HG02852 (cell line): ENCODE data around the gene PLEKHA4.
"Not testable (repeated sequence)": the region's sequence is repeated elsewhere in the genome, so short reads cannot be mapped to it uniquely, and the experiment has no call there.

ENCODE experiments used
- ATAC-seq: cut with Tn5 transposase; IDR thresholded peaks from one replicate; pipeline ENCODE4 v1.9.1; 2021; ENCODE audit warnings: mild to moderate bottlenecking, moderate library complexity; ENCODE audit not compliant: unreplicated experiment

The PLEKHA4 gene

GRCh38 chr19:48799358-48800300, 68.8 kb downstream of the PLEKHA4 start:
- no peak for ATAC-seq

- no peak for ATAC-seq
Observed at GRCh38 chr19:48798937-48799336, 69.5 kb downstream of the PLEKHA4 start.

DNA sequence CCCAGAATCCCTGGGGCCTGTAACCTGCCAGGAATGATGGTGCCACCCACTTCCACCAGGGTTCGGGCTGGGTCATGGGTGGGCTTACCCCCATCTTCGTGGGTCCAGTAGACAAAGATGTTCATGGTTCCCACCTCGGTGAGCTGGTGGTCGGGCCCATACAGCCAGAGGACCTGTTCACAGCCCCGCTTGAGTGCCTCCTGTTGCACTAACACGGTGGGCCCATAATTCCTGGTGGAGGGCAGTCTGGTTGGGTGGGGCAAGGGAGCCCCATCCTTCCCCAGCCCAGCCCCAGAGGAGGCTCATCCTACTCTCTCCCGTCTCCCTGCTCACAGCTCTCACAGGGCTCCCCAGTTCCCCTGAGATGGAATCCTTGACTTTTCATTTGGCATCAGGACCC, 71.3 kb downstream of the PLEKHA4 start:
- no peak for ATAC-seq

DNA sequence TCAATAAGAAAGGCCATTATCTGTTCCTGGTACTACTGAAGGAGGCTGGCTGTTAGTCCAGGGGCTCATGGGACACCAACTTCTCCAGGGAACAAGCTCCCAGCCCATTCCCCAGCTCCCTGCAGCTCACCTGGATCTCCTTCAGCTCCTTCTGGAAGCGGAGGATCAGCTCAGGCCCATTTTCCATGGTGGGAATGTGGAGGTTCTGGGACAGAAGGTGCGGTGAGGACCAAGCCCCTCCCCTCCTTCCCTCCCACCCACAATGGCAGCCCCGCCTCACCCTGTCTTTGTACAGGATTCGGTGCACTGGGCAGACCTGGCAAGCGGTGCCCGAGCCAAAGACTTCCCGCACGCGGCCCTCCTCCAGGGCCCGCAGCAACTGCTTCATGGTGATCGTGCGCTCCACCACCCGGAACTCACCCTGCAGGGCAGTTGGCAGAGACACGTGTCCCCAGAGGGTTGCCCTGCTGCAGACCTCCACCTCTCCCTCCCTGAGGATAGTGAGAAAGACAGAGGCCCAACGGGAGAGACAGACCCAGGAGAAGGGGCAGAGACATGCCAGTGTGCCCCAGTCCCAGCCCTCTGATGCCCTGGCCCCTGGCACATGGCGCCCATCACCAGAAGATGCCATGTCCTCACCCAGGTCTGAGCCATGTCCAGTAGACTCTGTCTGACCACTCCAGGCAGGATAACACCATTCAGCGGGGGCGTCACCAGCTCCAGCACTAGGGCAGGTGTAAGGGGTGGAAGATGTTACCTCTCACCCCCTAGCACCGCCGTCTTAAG, 71.9 kb downstream of the PLEKHA4 start:
- no peak for ATAC-seq

GRCh38 chr19:48795685-48796070, 72.7 kb downstream of the PLEKHA4 start:
- ATAC-seq: no peak

- peak; percentile 83 for ATAC-seq
Observed at GRCh38 chr19:48795055-48795684, 73.2 kb downstream of the PLEKHA4 start.

GRCh38 chr19:48794291-48794690, 74.1 kb downstream of the PLEKHA4 start:
- ATAC-seq: no peak

DNA sequence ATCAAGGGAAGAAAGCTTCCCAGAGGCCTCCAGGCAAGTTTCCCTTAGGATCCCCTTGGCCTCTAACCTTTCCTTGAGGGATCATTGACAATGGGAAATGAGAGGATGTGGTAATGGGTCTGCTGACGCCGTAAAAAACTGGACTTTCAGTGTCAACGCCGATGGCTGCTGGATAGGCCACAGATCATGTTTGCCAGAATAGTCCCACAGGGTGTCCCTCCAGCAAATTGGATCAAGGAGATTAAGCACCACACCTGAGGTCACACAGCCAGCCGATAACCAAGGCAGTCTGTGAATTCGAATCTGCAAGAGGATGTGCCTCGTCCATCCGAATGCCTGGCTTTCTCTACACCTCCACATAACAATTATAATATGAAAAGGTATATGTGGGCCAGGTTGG, 75.1 kb downstream of the PLEKHA4 start:
- ATAC-seq: no peak

DNA sequence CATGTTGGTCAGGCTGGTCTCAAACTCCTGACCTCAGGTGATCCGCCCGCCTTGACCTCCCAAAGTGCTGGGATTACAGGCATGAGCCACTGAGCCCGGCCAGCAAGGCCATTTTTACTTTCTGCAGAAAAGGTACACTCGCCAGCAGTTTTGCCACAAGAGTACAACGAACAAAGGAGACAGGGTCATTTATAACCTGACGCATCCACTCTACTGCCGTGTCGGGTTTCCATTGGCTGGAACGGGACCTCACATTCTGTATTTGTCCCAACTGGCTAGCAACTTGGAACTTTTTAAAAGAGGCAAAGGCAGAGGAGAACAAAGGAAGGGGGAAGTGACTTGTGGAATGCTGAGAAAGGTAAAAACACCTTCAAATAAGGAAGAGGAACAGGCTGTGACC, 81.1 kb downstream of the PLEKHA4 start:
- ATAC-seq: not testable (repeated sequence)
